NT2/D1 (cell line): ENCODE data around the gene FOXA1.

Experiments used
- DNase-seq: peaks from one replicate; pipeline ENCODE4 v3.0.0-alpha.2; 2011; ENCODE audit warnings: low read depth, low spot score
- H3K27me3 ChIP-seq: 2 replicates; pipeline ENCODE4 v1.6.0; 2011; ENCODE audit warnings: mild to moderate bottlenecking; ENCODE audit not compliant: insufficient read length, insufficient read depth
- H3K36me3 ChIP-seq: 2 replicates; pipeline ENCODE4 v1.6.1; 2011; ENCODE audit warnings: mild to moderate bottlenecking, low read length, mixed read lengths; ENCODE audit not compliant: insufficient read depth, insufficient read length
- H3K4me1 ChIP-seq: 2 replicates; pipeline ENCODE4 v1.5.1; 2011; ENCODE audit not compliant: insufficient read depth, insufficient read length
- H3K4me3 ChIP-seq: 2 replicates; pipeline ENCODE4 v1.5.1; 2011; ENCODE audit warnings: low read depth; ENCODE audit not compliant: insufficient read length
- H3K9ac ChIP-seq: 2 replicates; pipeline ENCODE4 v1.6.0; 2011; ENCODE audit warnings: low read depth; ENCODE audit not compliant: insufficient read length
- H3K9me3 ChIP-seq: 2 replicates; pipeline ENCODE4 v1.5.1; 2011; ENCODE audit warnings: mild to moderate bottlenecking, low read length; ENCODE audit not compliant: insufficient read depth
- SUZ12 ChIP-seq: IDR thresholded peaks from 2 replicates; pipeline ENCODE4 v1.6.1; 2011; ENCODE audit not compliant: insufficient read length, insufficient read depth; ENCODE audit errors: extremely low read depth
- YY1 ChIP-seq: IDR thresholded peaks from 2 replicates; pipeline ENCODE4 v1.6.1; 2011; ENCODE audit not compliant: insufficient read length, insufficient read depth
- ZNF274 ChIP-seq: IDR thresholded peaks from 2 replicates; pipeline ENCODE4 v1.6.1; 2011; ENCODE audit warnings: mild to moderate bottlenecking, low read depth, low read length

The FOXA1 gene

DNA sequence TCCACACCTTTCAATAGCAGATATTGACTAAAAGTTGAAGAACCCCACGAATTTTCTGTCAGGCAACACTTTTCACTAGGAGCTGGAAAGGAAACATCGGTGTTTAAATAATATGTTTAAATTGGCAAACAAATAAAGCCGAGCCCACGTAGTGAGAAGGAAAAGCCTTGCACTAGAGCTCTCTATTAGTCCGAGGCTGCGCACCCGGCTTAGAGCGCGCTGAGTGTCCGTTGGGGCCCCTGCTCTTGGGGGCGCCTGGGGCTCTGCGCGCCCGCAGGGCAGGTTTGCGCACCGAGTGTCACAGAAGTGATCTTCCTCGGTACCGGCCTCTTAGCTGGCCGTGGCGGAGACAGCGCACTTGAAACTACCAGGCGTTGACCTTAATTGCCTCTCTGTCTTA lies 6.8 kb upstream of the FOXA1 start:
- H3K4me1 ChIP-seq: peaks cover 4% of the 10 kb centered on the region
- TF ChIP-seq SUZ12: no peak
- TF ChIP-seq ZNF274: no peak
- TF ChIP-seq YY1: no peak
- no peak overlapping the region for H3K9ac ChIP-seq
- no peak for DNase-seq
- no peak overlapping the region for H3K4me3 ChIP-seq
- no peaks in the 10 kb centered on the region for H3K9me3 ChIP-seq
- peaks cover 89% of the 10 kb centered on the region for H3K27me3 ChIP-seq
- no peaks in the 10 kb centered on the region for H3K36me3 ChIP-seq

DNA sequence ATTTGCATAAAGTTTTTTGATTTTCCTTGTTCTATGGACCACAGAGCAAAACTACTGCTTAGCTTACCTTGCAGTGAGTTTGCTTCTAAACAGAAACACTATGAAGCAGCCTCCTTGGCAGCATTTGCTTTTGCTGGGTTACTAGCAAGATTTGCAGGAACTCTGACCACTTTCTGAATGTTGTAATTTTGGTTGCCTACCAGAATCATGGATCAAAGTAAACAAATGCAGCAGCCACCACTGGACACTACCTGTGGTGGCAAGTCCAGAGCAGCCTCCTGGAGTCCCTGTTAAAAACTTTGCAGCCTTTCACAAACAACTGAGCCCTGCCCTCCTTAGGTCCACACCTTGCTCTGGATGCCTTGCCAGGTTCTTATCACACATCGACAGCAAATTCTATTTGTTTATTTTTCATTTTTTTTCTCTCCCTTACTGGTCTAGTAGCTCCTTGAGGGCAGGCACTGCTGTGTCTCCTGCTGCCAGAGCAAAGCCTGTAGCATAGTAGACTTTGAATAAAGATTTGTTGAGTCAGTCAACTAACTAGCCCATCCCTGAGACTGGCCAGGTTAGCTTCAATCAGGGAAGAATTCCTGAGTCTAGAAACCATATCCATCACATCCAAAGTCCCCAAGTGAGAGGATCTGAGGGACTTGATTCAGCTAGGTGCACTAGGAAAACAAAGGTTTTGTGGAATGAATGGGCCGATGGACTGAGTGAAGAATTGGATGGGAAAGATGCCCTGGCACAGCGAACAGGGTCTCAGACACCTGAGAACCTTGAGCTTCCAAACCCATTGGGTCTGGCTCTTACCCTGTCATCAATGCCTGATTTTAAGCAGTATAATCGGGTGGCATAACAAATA lies 6.1 kb upstream of the FOXA1 start:
- DNase-seq: no peak
- Histone ChIP-seq H3K4me1 (peaks cover 4% of the 10 kb centered on the region), H3K36me3 (no peaks in the 10 kb centered on the region), H3K9ac (no peak overlapping the region), H3K4me3 (no peak overlapping the region), H3K27me3 (peaks cover 93% of the 10 kb centered on the region), H3K9me3 (no peaks in the 10 kb centered on the region)
- no peak for TF ChIP-seq SUZ12
- TF ChIP-seq ZNF274: no peak
- no peak for TF ChIP-seq YY1

DNA sequence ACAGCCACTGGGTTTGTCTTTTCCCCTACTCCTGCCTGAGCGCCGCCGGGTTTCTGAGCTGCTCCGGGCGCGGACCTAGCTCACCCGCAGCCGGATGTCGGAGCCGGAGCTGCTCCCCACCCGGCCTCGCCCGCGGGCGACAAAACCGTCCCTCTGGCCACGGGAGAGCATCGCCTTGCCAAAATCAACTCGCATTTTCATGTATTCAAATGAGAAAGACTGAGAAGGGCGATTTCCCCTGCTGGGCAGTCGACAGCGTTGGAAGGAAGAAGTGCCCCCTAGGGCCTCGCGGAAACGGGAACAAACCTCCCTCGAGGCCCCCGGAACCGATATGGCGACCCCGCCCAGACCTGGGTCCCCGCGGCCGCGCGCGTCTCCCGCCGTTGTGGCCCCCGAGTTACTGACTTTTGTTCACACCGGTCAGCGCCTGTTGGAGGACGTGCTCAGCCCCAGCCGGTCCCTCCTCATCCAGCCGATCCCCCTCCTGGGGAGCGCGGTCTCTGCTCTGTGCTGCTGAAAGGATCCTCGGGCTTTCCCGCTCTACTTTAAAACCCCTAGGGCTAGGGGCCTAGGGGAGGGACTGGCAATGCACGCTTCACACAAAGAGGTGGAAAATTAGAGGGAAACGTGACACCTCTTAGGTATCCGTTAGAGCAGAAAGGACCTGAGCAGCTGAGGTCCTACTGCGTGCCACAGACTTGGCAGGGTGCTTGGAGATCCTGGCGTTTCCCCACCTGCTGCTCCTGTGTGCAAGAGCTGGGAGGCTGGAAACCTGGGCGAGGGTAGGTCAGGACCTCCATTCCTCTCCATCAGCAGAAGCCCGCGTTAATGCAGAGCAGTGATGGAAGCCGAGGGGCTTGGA lies 4.7 kb upstream of the FOXA1 start:
- TF ChIP-seq ZNF274 (no peak), YY1 (no peak), SUZ12 (no peak)
- DNase-seq: no peak
- Histone ChIP-seq H3K9me3 (no peaks in the 10 kb centered on the region), H3K4me1 (peaks cover 4% of the 10 kb centered on the region), H3K9ac (no peak overlapping the region), H3K36me3 (no peaks in the 10 kb centered on the region), H3K4me3 (peak overlapping the region; percentile 16), H3K27me3 (peaks cover 96% of the 10 kb centered on the region)

DNA sequence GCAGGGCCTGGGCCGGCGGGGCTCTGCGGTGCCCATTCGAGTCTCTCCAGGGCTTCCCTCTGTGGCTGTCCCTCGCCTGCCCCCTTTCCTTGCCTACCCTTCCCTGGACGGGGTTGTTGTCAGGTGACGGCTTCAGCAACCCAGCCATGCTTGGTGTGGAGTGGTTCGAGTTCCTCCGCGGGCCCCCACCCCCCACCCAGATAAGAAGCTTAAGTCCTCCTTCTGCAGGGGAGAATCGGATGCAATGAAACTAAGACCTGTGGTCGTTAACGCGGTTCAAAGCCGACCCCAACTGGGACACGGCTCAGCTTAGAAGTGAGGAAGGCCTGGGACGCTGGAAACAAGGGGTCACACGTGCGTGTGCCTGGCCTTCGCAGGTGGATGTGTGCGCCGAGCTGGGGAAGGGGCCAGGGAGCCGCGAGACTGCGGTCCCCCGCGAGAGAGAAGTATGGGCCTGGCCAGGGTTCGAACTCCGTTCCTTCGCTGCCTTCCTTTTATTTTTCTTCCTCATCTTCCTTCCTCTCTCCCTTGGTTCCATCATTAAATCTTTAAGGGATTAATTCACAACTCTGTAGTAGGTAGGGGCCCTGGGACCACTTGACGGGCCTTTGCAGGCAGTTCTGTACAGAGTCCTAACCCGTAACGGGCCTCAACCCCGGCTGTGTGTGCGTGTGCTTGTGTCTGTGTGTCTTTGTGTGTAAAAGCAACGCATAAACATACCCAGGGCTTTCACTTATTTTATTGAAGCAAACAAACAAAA lies 3.9 kb upstream of the FOXA1 start:
- peaks cover 4% of the 10 kb centered on the region for H3K4me1 ChIP-seq
- no peaks in the 10 kb centered on the region for H3K9me3 ChIP-seq
- TF ChIP-seq YY1: no peak
- TF ChIP-seq SUZ12: no peak
- TF ChIP-seq ZNF274: no peak
- no peaks in the 10 kb centered on the region for H3K36me3 ChIP-seq
- peak overlapping the region; percentile 39 for H3K4me3 ChIP-seq
- DNase-seq: no peak
- H3K9ac ChIP-seq: no peak overlapping the region
- H3K27me3 ChIP-seq: peaks cover 96% of the 10 kb centered on the region

DNA sequence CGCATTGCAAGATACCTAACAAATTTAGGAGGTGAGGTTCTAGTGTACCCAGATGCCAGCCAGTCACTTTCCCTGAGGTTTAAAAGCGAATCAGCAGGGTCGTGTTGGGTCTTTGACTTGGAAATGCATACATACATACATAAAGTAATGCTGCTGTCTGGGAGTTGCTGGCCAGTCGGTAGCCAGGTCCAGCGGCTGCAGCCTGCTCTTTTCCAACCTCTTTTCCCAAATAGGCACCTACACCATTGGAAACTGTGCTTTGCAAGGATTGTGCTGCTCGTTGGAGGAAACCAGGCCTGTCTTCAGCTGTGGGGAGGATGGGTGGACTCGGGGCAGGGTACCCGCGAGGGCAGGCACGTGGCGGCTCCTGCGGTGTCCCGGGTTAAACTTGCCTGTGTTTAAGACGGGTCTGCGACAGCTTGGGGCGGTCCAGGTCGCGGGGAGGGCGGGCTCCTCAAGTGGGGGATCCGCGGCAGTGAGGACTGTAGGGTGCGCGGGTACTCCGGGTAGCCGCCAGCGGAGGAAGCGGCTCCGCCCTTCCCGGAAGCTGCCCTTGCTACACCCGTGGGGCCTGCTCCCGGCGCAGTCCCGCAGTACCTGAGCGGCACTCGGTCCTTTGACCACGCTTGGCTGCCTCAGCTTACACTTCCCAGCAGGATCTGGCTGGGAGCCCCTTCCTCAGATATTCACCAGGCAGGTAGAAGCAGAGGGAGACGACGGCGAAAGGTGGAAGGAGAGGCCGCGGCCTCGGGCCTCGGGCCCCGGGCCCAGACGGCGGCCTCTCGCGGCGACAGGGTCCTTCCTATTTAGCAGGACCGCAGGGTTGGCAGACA lies 3.1 kb upstream of the FOXA1 start:
- Histone ChIP-seq H3K9me3 (no peaks in the 10 kb centered on the region), H3K9ac (no peak overlapping the region), H3K27me3 (peaks cover 96% of the 10 kb centered on the region), H3K4me1 (peaks cover 4% of the 10 kb centered on the region), H3K4me3 (peak overlapping the region; percentile 39), H3K36me3 (no peaks in the 10 kb centered on the region)
- peak; percentile 72 for TF ChIP-seq SUZ12
- no peak for TF ChIP-seq ZNF274
- no peak for DNase-seq

DNA sequence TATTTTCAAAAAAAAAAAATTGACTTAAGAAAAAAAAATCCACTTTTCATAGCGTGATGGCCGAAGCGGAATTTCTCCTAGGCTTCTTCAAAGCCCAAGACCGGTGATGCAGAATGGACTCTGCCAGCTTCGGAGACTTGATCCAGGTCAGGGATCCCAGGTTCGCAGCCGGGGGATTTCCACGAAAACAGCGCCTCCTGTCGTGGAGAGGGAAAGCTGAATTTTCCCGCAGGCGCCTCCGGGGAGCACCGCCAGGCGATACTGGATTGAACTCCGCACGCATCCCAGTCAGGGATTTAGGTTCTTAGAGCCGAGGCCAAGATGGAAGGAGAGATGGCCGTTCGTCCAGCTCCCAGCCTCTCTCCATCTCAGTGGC lies 2.5 kb upstream of the FOXA1 start:
- DNase-seq: no peak
- Histone ChIP-seq H3K36me3 (no peaks in the 10 kb centered on the region), H3K4me3 (peak overlapping the region; percentile 39), H3K4me1 (peaks cover 4% of the 10 kb centered on the region), H3K27me3 (peaks cover 96% of the 10 kb centered on the region), H3K9me3 (no peaks in the 10 kb centered on the region), H3K9ac (no peak overlapping the region)
- peak; percentile 7 for TF ChIP-seq SUZ12
- no peak for TF ChIP-seq YY1
- no peak for TF ChIP-seq ZNF274
